Ishikawa (cell line): ENCODE measurements around the gene DCLRE1C.

ENCODE experiments used
- CEBPB ChIP-seq: IDR thresholded peaks from 2 replicates; pipeline ENCODE4 v1.6.1; 2012
- CREB1 ChIP-seq: IDR thresholded peaks from 2 replicates; pipeline ENCODE4 v1.6.1; 2012; ENCODE audit warnings: low read depth
- EGR1 ChIP-seq: IDR thresholded peaks from 2 replicates; pipeline ENCODE4 v1.6.1; 2012
- EP300 ChIP-seq: IDR thresholded peaks from 2 replicates; pipeline ENCODE4 v1.6.1; 2012; ENCODE audit warnings: borderline replicate concordance
- FOXM1 ChIP-seq: IDR thresholded peaks from 2 replicates; pipeline ENCODE4 v1.6.1; 2012; ENCODE audit warnings: low read depth, borderline replicate concordance
- MAX ChIP-seq: IDR thresholded peaks from 2 replicates; pipeline ENCODE4 v1.6.1; 2012
- NFIC ChIP-seq: IDR thresholded peaks from 2 replicates; pipeline ENCODE4 v1.6.1; 2012
- RAD21 ChIP-seq: IDR thresholded peaks from 2 replicates; pipeline ENCODE4 v1.6.1; 2012; ENCODE audit warnings: low read depth
- REST ChIP-seq: IDR thresholded peaks from 2 replicates; pipeline ENCODE4 v1.6.1; 2012; ENCODE audit warnings: low read depth, mild to moderate bottlenecking
- TAF1 ChIP-seq: IDR thresholded peaks from 2 replicates; pipeline ENCODE4 v1.6.1; 2012; ENCODE audit warnings: low read depth, mild to moderate bottlenecking
- TCF12 ChIP-seq: IDR thresholded peaks from 2 replicates; pipeline ENCODE4 v1.6.1; 2012; ENCODE audit warnings: low read depth
- TEAD4 ChIP-seq: IDR thresholded peaks from 2 replicates; pipeline ENCODE4 v1.6.1; 2012
- YY1 ChIP-seq: IDR thresholded peaks from 2 replicates; pipeline ENCODE4 v1.6.1; 2012; ENCODE audit warnings: low read depth
- ZBTB7A ChIP-seq: IDR thresholded peaks from 2 replicates; pipeline ENCODE4 v1.6.1; 2012; ENCODE audit warnings: low read depth
- TF ChIP-seq, protein P1 (sequence below): IDR thresholded peaks from 2 replicates; pipeline ENCODE4 v1.6.1; 2012

Gene DCLRE1C

GRCh38 chr10:14904864-14905263, 49.0 kb downstream of the DCLRE1C start:
- no peak for TF ChIP-seq CEBPB
- no peak for TF ChIP-seq NFIC
- no peak for TF ChIP-seq RAD21
- TF ChIP-seq EGR1, result no peak
- no peak for TF ChIP-seq EP300
- no peak for TF ChIP-seq TEAD4
- no peak for TF ChIP-seq FOXM1
- no peak for TF ChIP-seq TCF12
- no peak for TF ChIP-seq REST
- no peak for TF ChIP-seq CREB1
- TF ChIP-seq, protein P1, sequence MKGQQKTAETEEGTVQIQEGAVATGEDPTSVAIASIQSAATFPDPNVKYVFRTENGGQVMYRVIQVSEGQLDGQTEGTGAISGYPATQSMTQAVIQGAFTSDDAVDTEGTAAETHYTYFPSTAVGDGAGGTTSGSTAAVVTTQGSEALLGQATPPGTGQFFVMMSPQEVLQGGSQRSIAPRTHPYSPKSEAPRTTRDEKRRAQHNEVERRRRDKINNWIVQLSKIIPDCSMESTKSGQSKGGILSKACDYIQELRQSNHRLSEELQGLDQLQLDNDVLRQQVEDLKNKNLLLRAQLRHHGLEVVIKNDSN, result no peak
- no peak for TF ChIP-seq MAX
- no peak for TF ChIP-seq ZBTB7A
- no peak for TF ChIP-seq YY1
- TF ChIP-seq TAF1, result no peak

DNA sequence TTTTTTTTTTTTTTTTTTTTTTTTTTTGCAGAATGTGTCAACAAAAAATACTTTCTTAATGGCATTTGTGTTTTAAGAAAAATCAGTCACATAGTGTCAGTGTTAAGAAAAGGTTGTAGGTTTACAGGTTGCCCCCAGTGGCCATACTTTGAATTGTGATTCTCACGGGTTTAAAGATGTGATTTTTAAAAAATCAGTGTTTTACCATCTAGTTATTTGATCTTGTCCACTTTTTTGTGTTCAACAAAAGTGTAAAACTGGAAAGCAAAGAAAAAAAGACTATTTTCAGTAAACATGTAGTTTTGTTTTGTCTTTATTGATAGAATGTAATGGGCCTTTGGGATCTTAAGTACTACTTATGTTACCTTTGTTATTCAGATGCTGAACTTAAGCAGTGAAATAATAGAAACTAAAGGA, 49.6 kb downstream of the DCLRE1C start:
- no peak for TF ChIP-seq CEBPB
- no peak for TF ChIP-seq REST
- no peak for TF ChIP-seq TAF1
- peak; percentile 8; the same call in 1 of the 2 replicates for TF ChIP-seq RAD21
- no peak for TF ChIP-seq ZBTB7A

GRCh38 chr10:14891151-14891550, 62.7 kb downstream of the DCLRE1C start:
- no peak for TF ChIP-seq FOXM1
- TF ChIP-seq TAF1, result no peak
- TF ChIP-seq, protein P1, result no peak
- no peak for TF ChIP-seq ZBTB7A
- no peak for TF ChIP-seq RAD21
- no peak for TF ChIP-seq REST
- TF ChIP-seq TEAD4, result no peak
- TF ChIP-seq EGR1, result no peak
- no peak for TF ChIP-seq MAX
- no peak for TF ChIP-seq CEBPB
- TF ChIP-seq EP300, result no peak
- TF ChIP-seq NFIC, result no peak
- no peak for TF ChIP-seq CREB1

DNA sequence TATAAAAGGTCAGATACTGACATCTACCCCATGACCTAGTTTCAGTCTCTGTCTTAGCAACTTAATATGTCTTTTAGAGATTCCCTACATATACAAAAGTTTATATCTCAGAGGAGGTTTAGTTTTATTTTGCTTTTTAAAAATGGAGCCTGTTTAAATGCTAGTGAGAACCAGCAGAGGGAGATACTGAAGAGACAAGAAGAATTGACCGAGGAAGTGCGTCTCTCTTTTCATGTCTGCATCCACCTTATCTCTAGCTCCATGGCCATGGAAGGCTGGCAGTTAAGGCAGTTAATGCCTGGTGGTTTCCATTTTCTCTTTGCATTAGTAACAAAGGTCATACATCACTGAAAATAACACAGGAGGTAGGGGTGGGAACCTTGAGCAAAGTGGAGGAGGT, 64.6 kb downstream of the DCLRE1C start:
- no peak for TF ChIP-seq TEAD4
- no peak for TF ChIP-seq REST
- no peak for TF ChIP-seq YY1
- TF ChIP-seq RAD21, result no peak
- TF ChIP-seq NFIC, result no peak
- TF ChIP-seq TCF12, result no peak
- no peak for TF ChIP-seq MAX
- no peak for TF ChIP-seq EGR1
- no peak for TF ChIP-seq CREB1
- TF ChIP-seq, protein P1, result no peak
- no peak for TF ChIP-seq CEBPB
- TF ChIP-seq EP300, result no peak
- TF ChIP-seq FOXM1, result no peak
- TF ChIP-seq TAF1, result no peak
- no peak for TF ChIP-seq ZBTB7A
